ENCODE measurements around the gene MTMR1. TPM values are rescaled to one million over a fixed set of nuclear protein-coding genes. Genes with fewer than 3 reads are reported as not detected.

The MTMR1 gene
- total RNA-seq, 2 experiments from 2014 or later: 38.1 to 43.0 TPM

- Mint-ChIP-seq H3K36me3 (ENCODE audit: low read depth) (no peaks in the 10 kb centered on the region), H3K4me1 (peaks cover 4% of the 10 kb centered on the region), H3K9me3 (no peaks in the 10 kb centered on the region), H3K27ac (no peak overlapping the region), H3K27me3 (no peaks in the 10 kb centered on the region), H3K4me3 (no peak overlapping the region)
- peak; percentile 17 for DNase-seq
- POLR2A ChIA-PET: interaction anchor here (1.0 to 1.9 kb wide), 3 partner anchors 9 to 114 kb away, joined by 3 to 12 read pairs (median 3); partner anchors contain the start of gene MTMR1
- CTCF ChIA-PET: interaction anchor here (0.9 to 5.4 kb wide), 12 partner anchors 9 to 230 kb away, joined by 3 to 70 read pairs (median 6); partner anchors contain the start of gene MTMR1
Measured at GRCh38 chrX:150683536-150684146, 9.6 kb upstream of the MTMR1 start.

- Mint-ChIP-seq H3K27me3 (no peaks in the 10 kb centered on the region), H3K9me3 (no peaks in the 10 kb centered on the region), H3K4me1 (peaks cover 36% of the 10 kb centered on the region), H3K36me3 (ENCODE audit: low read depth) (peaks cover 11% of the 10 kb centered on the region), H3K4me3 (no peak overlapping the region), H3K27ac (no peak overlapping the region)
- DNase-seq: no peak
- CTCF ChIA-PET: no interaction called here
- POLR2A ChIA-PET: no interaction called here
Measured at GRCh38 chrX:150688911-150689451, 4.2 kb upstream of the MTMR1 start.

- ChIA-PET CTCF (interaction anchor here (1.1 to 1.8 kb wide), 3 partner anchors 11 to 28 kb away, joined by 4 to 7 read pairs (median 4); no protein-coding TSS in a partner anchor), POLR2A (interaction anchor here (0.8 to 3.8 kb wide), 6 partner anchors 9 to 750 kb away, joined by 3 to 15 read pairs (median 3); partner anchors contain the start of genes HMGB3 and MTM1)
- peaks cover 45% of the 10 kb centered on the region for H3K4me1 Mint-ChIP-seq
- H3K27me3 Mint-ChIP-seq: no peaks in the 10 kb centered on the region
- no peaks in the 10 kb centered on the region for H3K9me3 Mint-ChIP-seq
- H3K4me3 Mint-ChIP-seq: no peak overlapping the region
- DNase-seq: peak; percentile 16
- no peak overlapping the region for H3K27ac Mint-ChIP-seq
- peaks cover 16% of the 10 kb centered on the region for H3K36me3 Mint-ChIP-seq (ENCODE audit: low read depth)
Measured at GRCh38 chrX:150690126-150690525, 3.1 kb upstream of the MTMR1 start.

GRCh38 chrX:150692296-150692695, 900 bp upstream of the MTMR1 start:
- peak; percentile 16 for DNase-seq
- CTCF ChIA-PET: interaction anchor here (1.0 to 2.2 kb wide), 6 partner anchors 9 to 147 kb away, joined by 3 to 12 read pairs (median 4); no protein-coding TSS in a partner anchor
- peak overlapping the region; percentile 81 for H3K4me3 Mint-ChIP-seq
- POLR2A ChIA-PET: interaction anchor here (0.8 to 3.8 kb wide), 11 partner anchors 9 to 754 kb away, joined by 3 to 15 read pairs (median 6); partner anchors contain the start of genes EOLA2 and HMGB3
- H3K27me3 Mint-ChIP-seq: no peaks in the 10 kb centered on the region
- peaks cover 28% of the 10 kb centered on the region for H3K36me3 Mint-ChIP-seq (ENCODE audit: low read depth)
- peaks cover 65% of the 10 kb centered on the region for H3K4me1 Mint-ChIP-seq
- H3K27ac Mint-ChIP-seq: peak overlapping the region; percentile 88
- no peaks in the 10 kb centered on the region for H3K9me3 Mint-ChIP-seq

GRCh38 chrX:150693725-150694574, 754 bp downstream of the MTMR1 start:
- Mint-ChIP-seq H3K4me3 (peak overlapping the region; percentile 88), H3K27ac (peak overlapping the region; percentile 100), H3K27me3 (no peaks in the 10 kb centered on the region), H3K9me3 (no peaks in the 10 kb centered on the region), H3K36me3 (ENCODE audit: low read depth) (peaks cover 28% of the 10 kb centered on the region), H3K4me1 (peaks cover 67% of the 10 kb centered on the region)
- ChIA-PET POLR2A (interaction anchor here (0.7 to 3.8 kb wide), 8 partner anchors 9 to 755 kb away, joined by 3 to 15 read pairs (median 4); partner anchors contain the start of gene EOLA2), CTCF (interaction anchor here (1.0 kb wide), 1 partner anchor 11 kb away, joined by 7 read pairs; no protein-coding TSS in a partner anchor)
- DNase-seq: peak; percentile 83

GRCh38 chrX:150694738-150695410, 1.7 kb downstream of the MTMR1 start:
- H3K27me3 Mint-ChIP-seq: no peaks in the 10 kb centered on the region
- H3K9me3 Mint-ChIP-seq: no peaks in the 10 kb centered on the region
- peak overlapping the region; percentile 100 for H3K27ac Mint-ChIP-seq
- DNase-seq: peak; percentile 16
- CTCF ChIA-PET: interaction anchor here (1.0 to 1.9 kb wide), 3 partner anchors 11 to 21 kb away, joined by 5 to 9 read pairs (median 7); no protein-coding TSS in a partner anchor
- H3K4me1 Mint-ChIP-seq: peaks cover 64% of the 10 kb centered on the region
- peak overlapping the region; percentile 88 for H3K4me3 Mint-ChIP-seq
- H3K36me3 Mint-ChIP-seq (ENCODE audit: low read depth): peaks cover 25% of the 10 kb centered on the region
- POLR2A ChIA-PET: interaction anchor here (0.7 to 3.3 kb wide), 5 partner anchors 11 to 121 kb away, joined by 3 to 12 read pairs (median 3); no protein-coding TSS in a partner anchor

GRCh38 chrX:150696331-150696730, 3.1 kb downstream of the MTMR1 start:
- DNase-seq: peak; percentile 20
- peaks cover 52% of the 10 kb centered on the region for H3K4me1 Mint-ChIP-seq
- peak overlapping the region; percentile 88 for H3K4me3 Mint-ChIP-seq
- CTCF ChIA-PET: interaction anchor here (0.6 to 1.9 kb wide), 2 partner anchors 9 to 13 kb away, joined by 3 to 9 read pairs; no protein-coding TSS in a partner anchor
- no peaks in the 10 kb centered on the region for H3K27me3 Mint-ChIP-seq
- H3K36me3 Mint-ChIP-seq (ENCODE audit: low read depth): peaks cover 31% of the 10 kb centered on the region
- no peaks in the 10 kb centered on the region for H3K9me3 Mint-ChIP-seq
- H3K27ac Mint-ChIP-seq: peak overlapping the region; percentile 100
- POLR2A ChIA-PET: no interaction called here

- peaks cover 49% of the 10 kb centered on the region for H3K4me1 Mint-ChIP-seq
- CTCF ChIA-PET: interaction anchor here (1.9 kb wide), 1 partner anchor 13 kb away, joined by 9 read pairs; no protein-coding TSS in a partner anchor
Measured at GRCh38 chrX:150696866-150697265, 3.7 kb downstream of the MTMR1 start.

GRCh38 chrX:150697641-150698040, 4.4 kb downstream of the MTMR1 start:
- no peaks in the 10 kb centered on the region for H3K9me3 Mint-ChIP-seq
- peak overlapping the region; percentile 68 for H3K27ac Mint-ChIP-seq
- peaks cover 43% of the 10 kb centered on the region for H3K4me1 Mint-ChIP-seq
- no peaks in the 10 kb centered on the region for H3K27me3 Mint-ChIP-seq
- no peak overlapping the region for H3K4me3 Mint-ChIP-seq
- CTCF ChIA-PET: interaction anchor here (3.4 kb wide), 1 partner anchor 14 kb away, joined by 12 read pairs; no protein-coding TSS in a partner anchor
- peak; percentile 19 for DNase-seq
- POLR2A ChIA-PET: interaction anchor here (1.4 kb wide), 1 partner anchor 123 kb away, joined by 4 read pairs; no protein-coding TSS in a partner anchor
- H3K36me3 Mint-ChIP-seq (ENCODE audit: low read depth): peaks cover 33% of the 10 kb centered on the region

More at GRCh38 chrX:150696866-150697265, 3.7 kb downstream of the MTMR1 start:
- Mint-ChIP-seq H3K9me3 (no peaks in the 10 kb centered on the region), H3K27me3 (no peaks in the 10 kb centered on the region), H3K27ac (peak overlapping the region; percentile 68), H3K4me3 (peak overlapping the region; percentile 31), H3K36me3 (ENCODE audit: low read depth) (peaks cover 33% of the 10 kb centered on the region)
- POLR2A ChIA-PET: interaction anchor here (1.4 kb wide), 1 partner anchor 123 kb away, joined by 4 read pairs; no protein-coding TSS in a partner anchor
- peak; percentile 16 for DNase-seq

GRCh38 chrX:150698981-150699380, 5.8 kb downstream of the MTMR1 start:
- no peak for DNase-seq
- no peak overlapping the region for H3K4me3 Mint-ChIP-seq
- no peak overlapping the region for H3K27ac Mint-ChIP-seq
- H3K27me3 Mint-ChIP-seq: no peaks in the 10 kb centered on the region
- peaks cover 36% of the 10 kb centered on the region for H3K36me3 Mint-ChIP-seq (ENCODE audit: low read depth)
- H3K4me1 Mint-ChIP-seq: peaks cover 53% of the 10 kb centered on the region
- CTCF ChIA-PET: interaction anchor here (0.7 to 3.4 kb wide), 2 partner anchors 15 to 333 kb away, joined by 3 to 12 read pairs; no protein-coding TSS in a partner anchor
- H3K9me3 Mint-ChIP-seq: no peaks in the 10 kb centered on the region
- POLR2A ChIA-PET: interaction anchor here (0.6 to 1.2 kb wide), 2 partner anchors 9 to 686 kb away, joined by 3 read pairs; no protein-coding TSS in a partner anchor

- no peak overlapping the region for H3K4me3 Mint-ChIP-seq
- no peak overlapping the region for H3K27ac Mint-ChIP-seq
- DNase-seq: no peak
- no peaks in the 10 kb centered on the region for H3K27me3 Mint-ChIP-seq
- peaks cover 51% of the 10 kb centered on the region for H3K4me1 Mint-ChIP-seq
- peaks cover 43% of the 10 kb centered on the region for H3K36me3 Mint-ChIP-seq (ENCODE audit: low read depth)
- ChIA-PET POLR2A (interaction anchor here (1.1 to 1.6 kb wide), 3 partner anchors 8 to 13 kb away, joined by 3 to 6 read pairs (median 3); no protein-coding TSS in a partner anchor), CTCF (interaction anchor here (1.2 to 3.4 kb wide), 3 partner anchors 10 to 17 kb away, joined by 3 to 12 read pairs (median 7); no protein-coding TSS in a partner anchor)
- H3K9me3 Mint-ChIP-seq: no peaks in the 10 kb centered on the region
Measured at GRCh38 chrX:150700107-150700506, 6.9 kb downstream of the MTMR1 start.

Data from activated CD4-positive, alpha-beta memory T cell treated with anti-CD3 and anti-CD28 coated beads, Interleukin-2, amount 10 ng/mL, durations not matched to agents 7 days and 5 days (primary cell).